Immature natural killer cell (primary cell): ENCODE measurements around the gene ALK. TPM values are rescaled to one million over a fixed set of nuclear protein-coding genes. Genes with fewer than 3 reads are reported as not detected.

ENCODE experiments used
- DNase-seq, 3 donors: peaks; one replicate each; pipeline ENCODE4 v3.0.0; 2022; ENCODE audit warnings: mixed read lengths in 1 of 3
- H3K27ac Mint-ChIP-seq, 6 donors: one replicate each; pipeline ENCODE4 v1.8.0; 2020; ENCODE audit warnings: mixed read lengths in 6 of 6, mild to moderate bottlenecking in 5 of 6, inconsistent platforms in 4 of 6, moderate library complexity in 3 of 6
- H3K27me3 Mint-ChIP-seq, 3 donors: one replicate each; pipeline ENCODE4 v1.8.0; 2020 to 2021; ENCODE audit warnings: low read depth in 3 of 3, mild to moderate bottlenecking in 3 of 3, mixed read lengths in 3 of 3, moderate library complexity in 3 of 3, inconsistent platforms in 1 of 3
- H3K36me3 Mint-ChIP-seq, 3 donors: one replicate each; pipeline ENCODE4 v1.8.0; 2020; ENCODE audit warnings: mixed read lengths in 3 of 3, inconsistent platforms in 2 of 3, mild to moderate bottlenecking in 2 of 3
- H3K4me1 Mint-ChIP-seq, 2 donors: one replicate each; pipeline ENCODE4 v1.8.0; 2020; ENCODE audit warnings: inconsistent platforms in 2 of 2, mild to moderate bottlenecking in 2 of 2, mixed read lengths in 2 of 2, moderate library complexity in 1 of 2
- H3K4me3 Mint-ChIP-seq, 5 donors: one replicate each; pipeline ENCODE4 v1.8.0; 2020; ENCODE audit warnings: mild to moderate bottlenecking in 5 of 5, mixed read lengths in 5 of 5, inconsistent platforms in 3 of 5, moderate library complexity in 3 of 5
- H3K9me3 Mint-ChIP-seq, 6 donors: one replicate each; pipeline ENCODE4 v1.8.0; 2020; ENCODE audit warnings: mild to moderate bottlenecking in 6 of 6, mixed read lengths in 6 of 6, inconsistent platforms in 4 of 6, moderate library complexity in 3 of 6
- polyA plus RNA-seq, 3 donors: library from polyadenylated mRNA; unstranded; fragments of 300-500 nt; fragmentation: Illumina TruSeq; gene quantifications; one replicate each; pipeline ENCODE4 v1.2.3, GENCODE V29; 2021

ALK gene
- polyA plus RNA-seq, 3 donors from 2014 or later: not detected

DNA sequence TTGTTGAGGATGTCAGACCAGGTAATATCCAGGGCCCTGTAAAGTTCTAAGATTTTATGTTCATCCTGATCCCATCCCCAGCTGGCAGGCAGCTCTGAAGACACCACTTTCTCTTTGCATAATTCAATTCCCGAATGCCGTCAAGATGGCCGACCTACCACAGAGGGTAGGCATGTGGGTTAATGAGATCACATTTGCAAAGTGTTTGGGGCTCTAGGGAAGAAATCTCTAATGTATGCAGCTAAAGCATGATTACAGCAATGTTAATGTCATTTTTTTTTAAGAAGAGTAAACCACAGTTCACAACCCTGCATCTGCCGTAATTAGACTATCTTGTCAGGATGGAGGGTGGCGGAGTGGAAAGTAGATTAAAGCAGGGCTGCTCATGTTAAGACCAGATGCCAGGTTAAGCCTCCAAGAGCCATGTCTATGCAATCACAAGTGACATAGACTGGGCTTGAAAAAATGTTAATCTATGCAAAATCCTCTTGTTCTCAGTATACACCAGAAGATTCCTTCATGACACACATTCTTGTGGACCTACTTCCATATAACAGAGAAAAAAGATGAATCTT is 131.4 kb downstream of the ALK start:
- Mint-ChIP-seq H3K27me3 (peaks cover 2 to 12% (median 11%) of the 10 kb centered on the region in 3 donors), H3K27ac (no peak overlapping the region), H3K9me3 (no peaks in the 10 kb centered on the region), H3K4me3 (no peak overlapping the region), H3K4me1 (no peaks in the 10 kb centered on the region), H3K36me3 (no peaks in the 10 kb centered on the region)
- DNase-seq: no peak

DNA sequence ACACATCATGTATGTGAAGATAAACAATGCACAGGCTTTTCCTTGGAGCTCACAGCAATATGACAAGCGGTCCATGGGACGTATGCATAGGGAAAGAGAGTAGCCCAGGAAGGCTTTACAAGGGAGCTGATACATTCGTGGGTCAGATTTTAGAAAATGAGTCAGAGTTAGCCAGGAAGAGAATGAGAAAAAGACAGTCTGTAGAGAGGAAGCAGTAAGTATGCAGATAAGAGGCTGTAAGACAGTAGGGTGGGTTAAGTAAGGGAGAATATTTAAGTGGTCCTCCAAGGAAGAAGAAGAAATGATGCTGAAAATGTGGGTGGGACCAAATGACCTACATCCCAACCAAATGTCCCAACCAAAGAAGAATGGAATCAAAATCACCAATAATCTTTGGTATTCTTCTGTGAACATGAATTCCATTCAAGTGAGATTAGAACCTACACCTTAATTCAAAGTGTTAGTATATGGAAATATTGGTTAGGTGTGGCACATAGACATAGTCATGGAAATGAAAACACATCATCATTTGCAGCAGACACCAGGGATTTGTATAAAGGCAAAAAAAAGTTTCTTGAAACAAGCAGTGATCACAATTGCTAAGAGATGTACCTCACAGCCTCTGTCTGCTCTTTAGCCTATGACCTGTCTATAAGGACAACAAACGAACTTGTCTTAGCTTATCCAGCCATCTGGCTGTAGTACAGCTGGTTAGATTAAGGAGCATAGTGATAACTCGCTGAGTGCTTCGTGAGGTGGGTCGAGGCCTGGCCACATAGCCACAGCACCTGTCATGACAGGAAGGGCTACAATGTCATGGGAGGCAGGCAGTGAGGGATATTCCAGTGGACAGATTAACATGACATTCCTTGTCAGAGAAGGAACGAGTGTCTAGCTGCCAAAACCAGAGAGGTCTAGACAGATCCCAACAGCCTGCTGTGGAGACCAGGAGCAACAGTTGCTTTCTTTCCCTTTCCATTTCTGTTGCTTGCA is 133.6 kb downstream of the ALK start:
- Mint-ChIP-seq H3K36me3 (no peaks in the 10 kb centered on the region), H3K9me3 (no peaks in the 10 kb centered on the region), H3K4me1 (no peaks in the 10 kb centered on the region), H3K27ac (no peak overlapping the region), H3K27me3 (peaks cover 2 to 14% (median 11%) of the 10 kb centered on the region in 3 donors), H3K4me3 (no peak overlapping the region)
- DNase-seq: no peak

DNA sequence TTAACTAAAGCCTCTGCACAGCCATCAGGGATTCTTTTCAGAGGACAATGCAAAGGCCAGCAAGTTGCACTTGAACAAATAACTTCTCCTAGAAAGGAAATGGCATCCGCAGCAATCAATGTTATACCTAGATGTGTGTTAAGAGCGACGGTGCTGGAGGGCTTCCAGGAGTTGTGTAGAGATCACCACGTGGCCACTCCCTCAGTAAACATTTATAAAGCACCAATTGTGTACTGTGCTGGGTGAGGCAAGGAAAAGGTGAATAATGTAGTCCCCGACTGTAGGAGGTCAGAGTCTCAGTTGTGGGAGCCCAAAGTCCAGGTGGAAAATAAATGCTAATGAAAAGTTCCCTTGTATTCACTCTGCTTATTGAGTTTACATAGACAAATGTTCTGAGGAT is 135.0 kb downstream of the ALK start:
- DNase-seq: no peak
- H3K4me1 Mint-ChIP-seq: no peaks in the 10 kb centered on the region
- no peak overlapping the region for H3K4me3 Mint-ChIP-seq
- H3K27ac Mint-ChIP-seq: no peak overlapping the region
- H3K9me3 Mint-ChIP-seq: peaks cover 0 to 2% (median 0%) of the 10 kb centered on the region in 6 donors
- H3K27me3 Mint-ChIP-seq: peaks cover 2 to 11% (median 9%) of the 10 kb centered on the region in 3 donors
- H3K36me3 Mint-ChIP-seq: no peaks in the 10 kb centered on the region

DNA sequence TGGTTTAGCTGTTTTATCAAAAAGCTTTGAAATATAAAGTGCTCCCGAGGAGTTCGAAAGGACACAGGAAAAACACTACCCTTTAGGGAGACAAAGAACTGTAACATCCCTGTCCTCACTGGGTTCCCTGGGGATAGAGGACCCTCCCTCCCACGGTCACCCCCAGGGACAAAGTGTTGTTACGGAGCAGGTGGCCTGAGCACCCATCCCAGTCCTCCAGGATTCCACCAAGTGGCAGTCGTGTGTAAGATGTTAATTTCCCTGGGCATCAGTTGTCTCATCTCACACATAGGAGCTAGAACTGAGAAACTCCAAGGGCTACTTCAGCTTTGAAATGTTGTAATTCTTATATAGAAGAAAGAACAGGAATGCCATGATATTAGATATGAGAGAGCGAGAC is 137.7 kb downstream of the ALK start:
- Mint-ChIP-seq H3K4me3 (no peak overlapping the region), H3K9me3 (peaks cover 0 to 2% (median 0%) of the 10 kb centered on the region in 6 donors), H3K27ac (no peak overlapping the region), H3K4me1 (no peaks in the 10 kb centered on the region), H3K36me3 (no peaks in the 10 kb centered on the region), H3K27me3 (peaks cover 2 to 9% (median 6%) of the 10 kb centered on the region in 3 donors)
- DNase-seq: no peak

DNA sequence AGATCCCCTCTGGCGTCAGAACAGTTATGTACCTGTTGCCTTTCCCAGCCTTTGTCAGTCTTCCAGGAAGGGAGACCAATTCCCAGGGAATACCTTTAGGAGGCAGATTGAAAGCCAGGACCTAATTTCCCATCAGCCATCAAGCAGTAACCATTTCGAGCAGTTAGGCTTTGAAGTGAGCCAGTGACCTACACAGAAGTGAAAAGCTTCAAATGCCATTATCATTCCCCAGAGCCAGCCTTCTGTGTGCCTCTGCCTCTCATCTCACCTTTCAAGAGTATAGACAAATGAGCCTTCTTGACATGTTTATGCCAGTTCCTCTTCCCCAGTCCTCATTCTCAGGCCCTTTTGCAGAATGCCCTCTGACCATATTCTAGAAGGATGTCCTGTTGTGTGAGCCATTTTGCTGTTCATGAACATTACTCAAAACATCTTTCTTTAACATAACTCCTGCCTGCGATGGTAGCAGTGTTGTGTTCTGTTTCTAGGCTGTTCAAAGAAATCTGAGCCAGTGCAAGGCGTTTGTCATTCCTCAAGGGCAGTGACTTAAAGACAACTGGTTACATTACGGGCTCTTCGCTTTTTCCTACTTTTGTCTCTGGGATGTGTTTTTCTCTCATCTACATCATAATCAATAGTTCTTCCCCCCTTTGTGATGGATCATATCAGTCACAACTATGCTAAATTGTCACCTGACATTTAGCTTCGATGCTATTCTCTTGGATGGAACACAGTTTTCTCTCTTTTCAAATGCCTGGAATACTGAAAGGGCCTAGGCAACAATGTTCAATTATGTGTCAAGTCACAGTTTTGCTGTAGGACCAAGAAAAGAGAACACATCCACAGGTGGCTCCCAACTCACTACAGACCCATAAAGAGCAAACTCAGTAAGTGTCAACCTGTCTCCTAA is 138.6 kb downstream of the ALK start:
- Mint-ChIP-seq H3K9me3 (peaks cover 0 to 2% (median 0%) of the 10 kb centered on the region in 6 donors), H3K36me3 (no peaks in the 10 kb centered on the region), H3K27me3 (peaks cover 2 to 9% (median 2%) of the 10 kb centered on the region in 3 donors), H3K4me3 (no peak overlapping the region), H3K27ac (no peak overlapping the region), H3K4me1 (no peaks in the 10 kb centered on the region)
- no peak for DNase-seq

DNA sequence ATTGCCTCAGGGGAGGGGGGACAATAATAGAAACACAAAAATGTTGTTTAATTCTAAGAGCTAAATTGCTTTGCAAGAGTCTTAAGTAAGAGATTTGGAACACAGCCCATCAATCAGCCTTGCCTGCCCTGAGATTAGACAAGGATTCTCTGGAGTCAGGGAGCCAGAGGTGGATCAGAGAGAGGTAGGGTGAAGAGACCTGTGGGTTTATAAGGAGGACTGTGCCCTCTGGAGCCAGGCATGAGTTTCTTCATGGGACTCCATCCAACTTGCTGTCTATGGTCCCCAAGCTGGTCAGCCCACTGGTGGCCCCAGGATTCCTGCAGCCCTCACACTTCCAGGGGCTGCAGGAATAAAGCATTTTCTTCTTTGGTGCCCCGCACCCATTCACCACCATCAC is 139.3 kb downstream of the ALK start:
- Mint-ChIP-seq H3K27ac (no peak overlapping the region), H3K4me1 (no peaks in the 10 kb centered on the region)

DNA sequence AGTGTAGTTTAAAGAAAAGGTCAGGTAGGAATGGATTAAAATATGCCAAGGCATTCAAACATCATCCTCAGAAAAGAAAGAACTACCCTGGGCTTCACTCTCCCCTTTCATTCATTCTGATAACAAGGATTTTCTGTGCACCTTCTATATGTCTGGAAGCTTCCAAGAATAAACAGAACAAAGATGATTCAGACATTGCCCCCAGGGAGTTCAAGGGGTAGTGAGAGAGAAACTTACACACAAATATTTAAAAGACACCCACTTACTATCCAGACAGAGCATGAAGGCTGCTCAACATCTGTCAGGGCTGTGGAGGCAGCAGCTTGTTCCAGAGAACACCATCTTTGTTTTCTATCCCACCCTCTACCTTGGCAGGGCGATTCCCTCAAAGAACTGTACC is 140.5 kb downstream of the ALK start:
- Mint-ChIP-seq H3K4me3 (no peak overlapping the region), H3K27ac (no peak overlapping the region), H3K9me3 (peaks cover 0 to 2% (median 0%) of the 10 kb centered on the region in 6 donors), H3K27me3 (peaks cover 0 to 6% (median 0%) of the 10 kb centered on the region in 3 donors), H3K36me3 (no peaks in the 10 kb centered on the region), H3K4me1 (no peaks in the 10 kb centered on the region)
- no peak for DNase-seq

More for the DNA sequence above, 139.3 kb downstream of the ALK start:
- Mint-ChIP-seq H3K27me3 (peaks cover 0 to 9% (median 2%) of the 10 kb centered on the region in 3 donors), H3K4me3 (no peak overlapping the region), H3K9me3 (peaks cover 0 to 2% (median 0%) of the 10 kb centered on the region in 6 donors), H3K36me3 (no peaks in the 10 kb centered on the region)
- DNase-seq: no peak

DNA sequence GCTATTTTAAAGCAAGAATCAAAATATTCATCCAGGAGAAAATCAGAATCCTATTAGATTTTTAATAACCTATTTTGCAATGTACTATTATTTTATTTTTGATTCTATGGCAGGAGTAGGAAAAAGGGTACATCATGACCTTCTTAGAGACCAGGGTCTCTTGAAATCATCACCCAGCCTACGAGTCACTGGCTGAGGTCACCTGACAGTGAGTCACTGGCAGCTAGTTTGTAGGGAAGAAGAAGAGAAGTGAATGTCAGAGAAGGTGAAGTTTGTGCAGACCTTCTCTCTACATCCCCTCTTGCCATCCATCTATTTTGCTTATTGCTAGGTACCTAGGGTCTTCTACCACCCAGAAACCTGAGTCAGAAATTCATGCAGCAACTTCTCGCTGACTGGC is 144.2 kb downstream of the ALK start:
- Mint-ChIP-seq H3K27ac (no peak overlapping the region), H3K4me3 (no peak overlapping the region), H3K36me3 (no peaks in the 10 kb centered on the region), H3K4me1 (no peaks in the 10 kb centered on the region), H3K27me3 (peaks cover 0 to 10% (median 2%) of the 10 kb centered on the region in 3 donors), H3K9me3 (peaks cover 0 to 3% (median 0%) of the 10 kb centered on the region in 6 donors)
- no peak for DNase-seq

DNA sequence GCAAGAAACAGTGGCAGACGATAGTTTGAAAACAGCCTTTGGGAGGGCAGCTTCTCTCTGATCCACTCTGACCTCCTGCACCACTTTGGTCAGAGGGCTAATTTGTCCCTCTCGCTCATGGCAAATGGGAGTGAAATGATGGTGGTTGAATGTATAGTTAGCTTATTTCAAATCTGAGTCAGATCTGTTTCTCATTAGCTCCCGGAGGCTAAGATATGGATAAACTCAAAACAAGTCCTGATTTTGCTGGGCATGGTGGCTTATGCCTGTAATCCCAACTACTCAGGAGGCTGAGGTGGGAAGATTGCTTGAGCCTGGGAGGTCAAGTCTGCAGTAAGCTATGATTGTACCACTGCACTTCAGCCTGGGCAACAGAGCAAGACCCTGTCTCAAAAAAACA is 145.0 kb downstream of the ALK start:
- no peak for DNase-seq
- Mint-ChIP-seq H3K4me3 (no peak overlapping the region), H3K27me3 (peaks cover 0 to 10% (median 2%) of the 10 kb centered on the region in 3 donors), H3K36me3 (no peaks in the 10 kb centered on the region), H3K27ac (no peak overlapping the region), H3K9me3 (peaks cover 0 to 3% (median 0%) of the 10 kb centered on the region in 6 donors), H3K4me1 (no peaks in the 10 kb centered on the region)

DNA sequence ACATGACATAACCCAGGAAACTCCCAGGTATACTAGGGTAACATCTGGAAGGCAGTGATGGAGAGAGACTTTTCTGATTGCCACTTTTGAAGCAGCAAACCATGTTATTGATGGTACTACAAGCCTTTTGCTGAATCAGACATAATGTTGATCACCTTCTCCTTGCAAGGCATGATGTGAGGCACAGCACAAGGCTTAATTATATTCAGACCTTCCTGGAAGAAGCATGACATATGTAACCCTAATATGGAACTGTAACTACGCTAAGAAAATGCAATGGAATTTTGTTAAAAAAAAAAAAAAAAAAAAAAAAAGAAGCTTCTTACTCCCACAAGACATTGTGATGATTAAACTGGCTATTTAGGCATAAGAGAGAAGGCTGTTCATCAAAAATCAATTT is 145.4 kb downstream of the ALK start:
- no peak for DNase-seq
- peaks cover 0 to 10% (median 2%) of the 10 kb centered on the region in 3 donors for H3K27me3 Mint-ChIP-seq
- H3K27ac Mint-ChIP-seq: no peak overlapping the region
- no peaks in the 10 kb centered on the region for H3K36me3 Mint-ChIP-seq
- peaks cover 0 to 3% (median 0%) of the 10 kb centered on the region in 6 donors for H3K9me3 Mint-ChIP-seq
- H3K4me1 Mint-ChIP-seq: no peaks in the 10 kb centered on the region
- no peak overlapping the region for H3K4me3 Mint-ChIP-seq

DNA sequence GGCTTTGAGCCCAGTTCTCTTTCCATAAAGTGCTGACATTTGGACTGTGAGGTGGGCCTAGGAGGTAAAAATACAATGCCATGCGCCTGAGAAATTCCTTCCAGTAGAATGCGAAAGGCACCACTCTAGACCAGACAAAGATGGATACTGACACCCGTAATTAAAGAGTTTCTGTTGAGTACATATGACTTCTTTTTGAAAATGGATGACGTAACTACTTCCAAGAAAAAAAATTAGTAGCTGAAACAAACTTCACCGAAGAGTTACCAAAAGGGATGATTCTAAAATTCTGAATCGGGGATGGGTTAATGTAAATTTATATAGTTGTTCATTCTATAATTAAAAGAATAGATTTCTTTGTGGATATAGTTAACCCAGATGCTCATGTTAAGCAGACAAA is 146.8 kb downstream of the ALK start:
- no peak overlapping the region for H3K4me3 Mint-ChIP-seq
- no peaks in the 10 kb centered on the region for H3K36me3 Mint-ChIP-seq
- peaks cover 0 to 12% (median 2%) of the 10 kb centered on the region in 3 donors for H3K27me3 Mint-ChIP-seq

DNA sequence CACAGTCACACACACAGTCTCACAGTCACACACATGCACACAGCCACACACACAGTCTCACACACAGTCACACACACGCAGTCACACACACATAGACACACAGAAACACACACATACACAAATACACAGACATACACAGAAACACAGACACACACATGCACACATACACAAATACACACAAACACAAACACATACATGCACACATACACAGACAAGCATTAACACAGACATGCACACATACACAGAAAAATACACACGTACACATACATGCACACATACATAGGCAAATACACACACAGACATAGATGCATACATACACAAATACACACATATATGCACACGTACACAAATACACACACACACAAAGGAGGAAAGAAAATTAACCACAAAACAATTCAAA is 150.5 kb downstream of the ALK start:
- DNase-seq: no peak
- H3K9me3 Mint-ChIP-seq: peaks cover 0 to 3% (median 0%) of the 10 kb centered on the region in 6 donors
- no peaks in the 10 kb centered on the region for H3K4me1 Mint-ChIP-seq
- no peak overlapping the region for H3K27ac Mint-ChIP-seq
- peaks cover 0 to 14% (median 2%) of the 10 kb centered on the region in 3 donors for H3K27me3 Mint-ChIP-seq
- no peaks in the 10 kb centered on the region for H3K36me3 Mint-ChIP-seq
- H3K4me3 Mint-ChIP-seq: no peak overlapping the region

More for the DNA sequence above, 146.8 kb downstream of the ALK start:
- Mint-ChIP-seq H3K9me3 (peaks cover 0 to 3% (median 0%) of the 10 kb centered on the region in 6 donors), H3K27ac (no peak overlapping the region), H3K4me1 (no peaks in the 10 kb centered on the region)
- DNase-seq: no peak

DNA sequence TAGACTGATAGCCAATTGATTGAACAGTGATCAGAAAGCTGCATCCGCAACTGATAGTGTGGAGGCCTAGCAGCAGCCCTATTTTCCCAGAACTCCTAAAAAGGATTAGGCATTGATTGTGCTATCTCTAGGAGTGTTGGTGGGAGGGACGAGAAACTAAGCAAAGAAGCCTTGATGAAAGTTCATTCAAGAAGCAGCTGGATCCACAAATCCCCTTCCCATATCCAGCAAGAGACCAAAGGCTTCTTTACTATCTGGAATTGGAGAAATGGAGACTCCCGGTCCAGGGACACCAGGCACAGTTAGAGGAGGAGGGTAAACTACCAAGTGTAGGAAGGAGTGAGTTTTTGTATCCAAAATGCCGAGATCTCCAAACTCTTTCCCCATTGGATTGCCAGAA is 151.5 kb downstream of the ALK start:
- DNase-seq: no peak
- peaks cover 0 to 14% (median 3%) of the 10 kb centered on the region in 3 donors for H3K27me3 Mint-ChIP-seq
- H3K4me3 Mint-ChIP-seq: no peak overlapping the region
- peaks cover 0 to 3% (median 0%) of the 10 kb centered on the region in 6 donors for H3K9me3 Mint-ChIP-seq
- no peaks in the 10 kb centered on the region for H3K4me1 Mint-ChIP-seq
- no peak overlapping the region for H3K27ac Mint-ChIP-seq
- no peaks in the 10 kb centered on the region for H3K36me3 Mint-ChIP-seq
